Measurements from ENCODE around the gene ALG8.
"Not testable (repeated sequence)": the region's sequence is repeated elsewhere in the genome, so short reads cannot be mapped to it uniquely, and the experiment has no call there.

Gene ALG8

DNA sequence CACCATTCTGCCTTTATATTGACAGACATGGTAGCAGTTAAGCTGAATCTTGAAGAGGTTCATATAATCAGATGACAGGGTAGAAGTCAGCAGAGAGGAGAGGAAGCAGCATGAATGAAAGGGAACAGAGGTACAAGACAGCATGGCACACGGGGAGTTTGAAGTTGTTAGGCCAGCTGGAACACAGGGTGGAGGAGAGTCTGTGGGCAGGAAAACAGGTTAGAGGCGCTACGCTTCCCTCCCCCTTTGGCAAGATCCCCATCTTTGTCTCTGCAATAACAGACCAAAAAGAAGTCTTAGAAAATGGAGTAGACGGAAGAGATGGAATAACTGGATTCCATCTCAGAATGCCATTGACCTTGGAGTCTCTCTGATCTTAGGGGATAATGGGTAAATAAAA lies 39.8 kb downstream of the ALG8 start:
- Histone ChIP-seq H3K9me3 (no peaks in the 10 kb centered on the region), H3K27me3 (no peaks in the 10 kb centered on the region), H3K4me3 (no peak overlapping the region), H3K4me1 (peaks cover 0 to 6% (median 0%) of the 10 kb centered on the region in 4 donors), H3K27ac (no peak overlapping the region), H3K36me3 (peaks cover 29 to 52% (median 47%) of the 10 kb centered on the region in 3 donors)
- TF ChIP-seq, protein P1, sequence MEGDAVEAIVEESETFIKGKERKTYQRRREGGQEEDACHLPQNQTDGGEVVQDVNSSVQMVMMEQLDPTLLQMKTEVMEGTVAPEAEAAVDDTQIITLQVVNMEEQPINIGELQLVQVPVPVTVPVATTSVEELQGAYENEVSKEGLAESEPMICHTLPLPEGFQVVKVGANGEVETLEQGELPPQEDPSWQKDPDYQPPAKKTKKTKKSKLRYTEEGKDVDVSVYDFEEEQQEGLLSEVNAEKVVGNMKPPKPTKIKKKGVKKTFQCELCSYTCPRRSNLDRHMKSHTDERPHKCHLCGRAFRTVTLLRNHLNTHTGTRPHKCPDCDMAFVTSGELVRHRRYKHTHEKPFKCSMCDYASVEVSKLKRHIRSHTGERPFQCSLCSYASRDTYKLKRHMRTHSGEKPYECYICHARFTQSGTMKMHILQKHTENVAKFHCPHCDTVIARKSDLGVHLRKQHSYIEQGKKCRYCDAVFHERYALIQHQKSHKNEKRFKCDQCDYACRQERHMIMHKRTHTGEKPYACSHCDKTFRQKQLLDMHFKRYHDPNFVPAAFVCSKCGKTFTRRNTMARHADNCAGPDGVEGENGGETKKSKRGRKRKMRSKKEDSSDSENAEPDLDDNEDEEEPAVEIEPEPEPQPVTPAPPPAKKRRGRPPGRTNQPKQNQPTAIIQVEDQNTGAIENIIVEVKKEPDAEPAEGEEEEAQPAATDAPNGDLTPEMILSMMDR (IDR thresholded peaks at IDR 0.05), result no peak
- DNase-seq, result no peak
- intact Hi-C loops (cut with DNase I; ENCODE audit: low total_unique reads), result no loop called here

DNA sequence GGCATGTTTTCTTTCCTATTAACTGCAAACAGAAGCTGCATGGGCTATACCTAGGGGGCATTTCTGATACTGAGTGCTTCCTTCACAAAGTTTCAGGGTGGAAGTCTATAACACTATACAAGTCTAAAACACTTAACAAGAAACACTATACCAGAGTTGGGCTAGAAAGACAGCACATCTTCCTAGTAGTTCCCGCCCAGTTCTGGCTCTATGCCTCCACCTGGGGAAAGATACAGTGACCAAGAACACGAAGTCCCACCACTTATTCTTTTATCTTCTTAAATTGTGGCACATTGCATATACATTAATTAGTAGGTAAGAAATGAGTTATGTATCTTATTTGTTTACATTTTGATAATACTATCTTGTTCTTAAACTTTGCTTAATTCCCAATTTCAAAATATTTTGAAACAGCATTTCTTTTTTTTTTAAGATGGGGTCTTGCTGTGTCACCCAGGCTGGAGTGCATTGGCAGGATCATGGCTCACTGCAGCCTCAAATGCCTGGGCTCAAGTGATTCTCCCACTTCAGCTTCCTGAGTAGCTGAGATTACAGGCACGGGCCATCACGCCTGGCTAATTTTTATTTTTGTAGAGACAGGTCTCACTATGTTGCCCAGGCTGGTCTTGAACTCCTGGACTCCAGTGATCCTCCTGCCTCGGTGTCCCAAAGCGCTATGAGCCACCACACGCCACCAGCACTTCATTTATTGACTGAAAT lies 41.6 kb downstream of the ALG8 start:
- H3K27ac ChIP-seq, result no peak overlapping the region
- DNase-seq, result no peak
- H3K27me3 ChIP-seq, result no peaks in the 10 kb centered on the region
- H3K9me3 ChIP-seq, result no peaks in the 10 kb centered on the region
- TF ChIP-seq, protein P1 (IDR thresholded peaks at IDR 0.05), result no peak
- no peak overlapping the region for H3K4me3 ChIP-seq
- H3K36me3 ChIP-seq, result peaks cover 30 to 49% (median 39%) of the 10 kb centered on the region in 3 donors
- intact Hi-C loops (cut with DNase I; ENCODE audit: low total_unique reads), result no loop called here
- no peaks in the 10 kb centered on the region for H3K4me1 ChIP-seq

DNA sequence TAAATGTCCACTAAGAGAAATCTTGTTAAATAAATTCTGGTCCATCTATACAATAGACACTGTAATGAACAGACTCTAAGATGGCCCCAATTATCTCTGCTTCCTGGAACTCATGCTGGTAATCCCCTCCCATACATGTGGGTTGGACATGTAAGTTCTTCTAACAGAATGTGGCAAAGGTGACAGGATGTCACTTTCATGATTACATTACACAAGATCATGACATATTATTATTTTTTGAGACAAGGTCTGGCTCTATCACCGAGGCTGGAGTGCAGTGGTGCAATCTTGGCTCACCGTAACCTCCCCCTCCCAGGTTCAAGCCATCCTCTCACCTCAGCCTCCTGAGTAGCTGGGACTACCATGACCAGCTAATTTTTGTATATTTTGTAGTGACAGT lies 45.2 kb downstream of the ALG8 start:
- intact Hi-C loops (cut with DNase I; ENCODE audit: low total_unique reads), result no loop called here
- TF ChIP-seq, protein P1 (IDR thresholded peaks at IDR 0.05), result no peak
- Histone ChIP-seq H3K4me3 (no peak overlapping the region), H3K9me3 (no peaks in the 10 kb centered on the region), H3K27me3 (no peaks in the 10 kb centered on the region), H3K4me1 (no peaks in the 10 kb centered on the region), H3K27ac (no peak overlapping the region), H3K36me3 (peaks cover 9 to 22% (median 12%) of the 10 kb centered on the region in 3 donors)
- no peak for DNase-seq

DNA sequence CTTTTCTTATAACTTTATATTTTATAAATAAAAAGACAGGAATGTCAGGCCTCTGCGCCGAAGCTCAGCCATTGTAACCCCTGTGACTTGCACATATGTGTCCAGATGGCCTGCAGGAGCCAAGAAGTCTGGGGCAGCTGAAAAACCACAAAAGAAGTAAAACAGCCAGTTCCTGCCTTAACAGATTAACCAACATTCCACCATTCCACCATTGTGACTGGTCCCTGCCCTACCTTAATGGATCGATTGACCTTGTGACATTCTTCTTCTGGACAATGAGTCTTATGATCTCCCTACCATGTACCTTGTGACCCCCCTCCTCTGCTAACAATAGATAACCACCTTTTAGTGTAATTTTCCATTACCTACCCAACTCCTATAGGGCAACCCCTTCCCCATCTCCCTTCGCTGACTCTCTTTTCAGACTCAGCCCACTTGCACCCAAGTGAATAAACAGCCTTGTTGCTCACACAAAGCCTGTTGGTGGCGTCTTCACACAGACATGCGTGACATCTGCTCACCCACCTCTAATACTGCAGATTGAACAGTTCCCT lies 52.8 kb downstream of the ALG8 start:
- H3K4me3 ChIP-seq; intact Hi-C loops (cut with DNase I; ENCODE audit: low total_unique reads); H3K27ac ChIP-seq; H3K36me3 ChIP-seq; H3K4me1 ChIP-seq; H3K27me3 ChIP-seq; H3K9me3 ChIP-seq; DNase-seq: not testable (repeated sequence)

DNA sequence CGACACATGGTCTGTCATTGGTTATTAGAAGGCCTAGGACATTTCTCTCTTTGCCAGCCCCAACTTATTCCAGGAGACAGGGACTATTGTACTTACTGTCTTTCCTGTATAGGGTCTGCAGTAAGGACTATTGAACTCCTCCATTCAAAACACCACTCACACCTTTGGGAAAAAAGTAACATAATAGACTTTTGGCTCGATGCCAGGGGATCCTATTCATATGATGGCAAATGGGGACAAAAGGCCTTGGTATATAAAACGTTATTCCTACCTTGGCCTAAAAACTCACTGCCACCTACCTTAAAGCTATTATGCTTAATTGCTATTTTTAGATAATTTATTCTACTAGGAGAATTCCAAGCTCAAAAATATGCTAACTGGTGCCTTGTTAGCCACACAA lies 53.5 kb downstream of the ALG8 start:
- no peak for DNase-seq
- Histone ChIP-seq H3K27ac (no peak overlapping the region), H3K36me3 (no peaks in the 10 kb centered on the region), H3K27me3 (no peaks in the 10 kb centered on the region), H3K4me3 (no peak overlapping the region), H3K9me3 (no peaks in the 10 kb centered on the region), H3K4me1 (no peaks in the 10 kb centered on the region)
- intact Hi-C loops (cut with DNase I; ENCODE audit: low total_unique reads), result no loop called here
- TF ChIP-seq, protein P1 (IDR thresholded peaks at IDR 0.05), result no peak

DNA sequence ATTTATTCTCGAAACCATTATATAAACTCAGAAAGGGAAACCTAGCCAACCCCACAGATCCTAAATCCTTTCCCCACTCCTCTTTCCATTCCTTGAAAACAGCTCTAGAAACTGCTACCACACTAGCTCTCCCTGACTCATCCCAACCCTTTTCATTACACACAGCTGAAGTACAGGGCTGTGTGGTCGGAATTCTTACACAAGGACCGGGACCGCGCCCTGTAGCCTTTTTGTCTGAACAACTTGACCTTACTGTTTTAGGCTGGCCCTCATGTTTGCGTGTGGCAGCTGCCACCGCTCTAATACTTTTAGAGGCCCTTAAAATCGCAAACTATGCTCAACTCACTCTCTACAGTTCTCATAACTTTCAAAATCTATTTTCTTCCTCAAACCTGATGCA lies 54.9 kb downstream of the ALG8 start:
- H3K27ac ChIP-seq; H3K4me1 ChIP-seq; H3K9me3 ChIP-seq; H3K4me3 ChIP-seq; H3K27me3 ChIP-seq; intact Hi-C loops (cut with DNase I; ENCODE audit: low total_unique reads); H3K36me3 ChIP-seq; DNase-seq: not testable (repeated sequence)
